Activated CD4-positive, alpha-beta T cell treated with anti-CD3 and anti-CD28 coated beads for 36 hours (primary cell): ENCODE data around the gene ADIPOQ. TPM values are rescaled to one million over a fixed set of nuclear protein-coding genes. Genes with fewer than 3 reads are reported as not detected.

Source experiments
- ATAC-seq: fragments of 200-7000 bp; cut with Tn5 transposase; one replicate; pipeline ENCODE4 v1.10.0; 2021; ENCODE audit warnings: mild to moderate bottlenecking, moderate library complexity
- CTCF ChIA-PET: fragments of 350-600 bp; sonication (Branson Sonifier 250); formaldehyde crosslinking; loops from one replicate; lab custom pipeline; 2021; ENCODE audit warnings: antibody characterized with exemption; lab: Charles Lee
- POLR2A ChIA-PET: fragments of 350-600 bp; sonication (Branson Sonifier 250); formaldehyde crosslinking; loops from one replicate; lab custom pipeline; 2021; ENCODE audit warnings: antibody characterized with exemption, inconsistent platforms; lab: Charles Lee
- DNase-seq: peaks from one replicate; pipeline ENCODE4 v3.0.0-alpha.2; 2020
- H3K27ac Mint-ChIP-seq: one replicate; pipeline ENCODE4 v1.8.0; 2021; ENCODE audit warnings: mixed read lengths
- H3K27me3 Mint-ChIP-seq: one replicate; pipeline ENCODE4 v1.8.0; 2021; ENCODE audit warnings: mixed read lengths
- H3K36me3 Mint-ChIP-seq: one replicate; pipeline ENCODE4 v1.8.0; 2021; ENCODE audit warnings: low read depth, mixed read lengths
- H3K4me1 Mint-ChIP-seq: one replicate; pipeline ENCODE4 v1.8.0; 2021; ENCODE audit warnings: mixed read lengths
- H3K4me3 Mint-ChIP-seq: one replicate; pipeline ENCODE4 v1.8.0; 2021; ENCODE audit warnings: mild to moderate bottlenecking, moderate library complexity, mixed read lengths
- H3K9me3 Mint-ChIP-seq: one replicate; pipeline ENCODE4 v1.8.0; 2021; ENCODE audit warnings: low read depth, mixed read lengths
- intact Hi-C, 2 experiments: fragments of 100-400 bp; cut with DNase I in 1 of 2; cut with micrococcal nuclease in 1 of 2; formaldehyde crosslinking; loops; one replicate each; pipeline versions ENCODE4 v1.14.2 to v1.15.1; 2022 to 2024; cut with DNase I, micrococcal nuclease
- total RNA-seq, 2 experiments: library from RNA; stranded (reverse); gene quantifications; one replicate each; pipeline ENCODE4 v1.2.3, GENCODE V29; 2021

ADIPOQ gene
- total RNA-seq, 2 experiments from 2014 or later, result not detected

DNA sequence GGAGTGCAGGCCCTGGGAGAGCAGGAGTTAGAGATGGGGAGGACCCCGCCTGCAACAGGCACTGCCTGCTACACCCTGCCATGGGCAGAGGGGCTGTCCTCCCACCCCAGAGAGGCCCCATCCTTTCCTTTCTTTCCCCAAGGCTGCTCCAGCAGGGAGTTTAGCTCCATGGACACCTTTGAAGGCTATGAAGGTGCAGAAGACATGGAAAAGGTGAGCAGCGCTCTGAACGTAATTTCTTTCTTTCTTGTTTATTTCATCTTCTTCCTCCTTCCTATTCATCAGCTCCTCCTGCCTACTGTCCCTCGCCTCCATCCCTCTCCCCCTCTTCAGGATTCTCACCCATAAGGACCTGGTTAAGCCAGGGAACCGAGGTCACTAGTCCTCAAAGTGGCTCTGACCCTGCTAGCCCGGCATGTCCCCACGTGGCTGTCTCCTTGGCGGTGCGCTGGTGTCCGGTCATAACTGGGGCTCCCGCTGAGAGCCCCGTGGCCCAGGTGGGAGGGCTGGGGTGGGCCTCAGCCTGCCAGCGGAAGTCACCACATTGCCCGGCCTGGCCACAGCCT is 16.0 kb upstream of the ADIPOQ start:
- CTCF ChIA-PET, result interaction anchor here (0.6 to 1.9 kb wide), 9 partner anchors 23 to 345 kb away, joined by 3 to 6 read pairs (median 3); partner anchors contain the start of gene RPL39L
- intact Hi-C loops, result loop anchor here (1.0 to 10.0 kb wide), 6 partner anchors 20 to 572 kb away; partner anchors contain the start of genes DNAJB11 (in 1 of the 2), EIF4A2 (in 1 of the 2), RFC4 (in 1 of the 2) and RPL39L (in 1 of the 2)
- H3K27ac Mint-ChIP-seq, result peak overlapping the region; percentile 61
- ATAC-seq, result peak; percentile 6
- peak; percentile 44 for DNase-seq
- peaks cover 26% of the 10 kb centered on the region for H3K27me3 Mint-ChIP-seq
- POLR2A ChIA-PET, result interaction anchor here (1.5 kb wide), 1 partner anchor 43 kb away, joined by 7 read pairs; the partner anchor contains the start of gene EIF4A2
- peaks cover 2% of the 10 kb centered on the region for H3K36me3 Mint-ChIP-seq
- H3K9me3 Mint-ChIP-seq, result no peaks in the 10 kb centered on the region
- H3K4me1 Mint-ChIP-seq, result peaks cover 23% of the 10 kb centered on the region
- peak overlapping the region; percentile 82 for H3K4me3 Mint-ChIP-seq

DNA sequence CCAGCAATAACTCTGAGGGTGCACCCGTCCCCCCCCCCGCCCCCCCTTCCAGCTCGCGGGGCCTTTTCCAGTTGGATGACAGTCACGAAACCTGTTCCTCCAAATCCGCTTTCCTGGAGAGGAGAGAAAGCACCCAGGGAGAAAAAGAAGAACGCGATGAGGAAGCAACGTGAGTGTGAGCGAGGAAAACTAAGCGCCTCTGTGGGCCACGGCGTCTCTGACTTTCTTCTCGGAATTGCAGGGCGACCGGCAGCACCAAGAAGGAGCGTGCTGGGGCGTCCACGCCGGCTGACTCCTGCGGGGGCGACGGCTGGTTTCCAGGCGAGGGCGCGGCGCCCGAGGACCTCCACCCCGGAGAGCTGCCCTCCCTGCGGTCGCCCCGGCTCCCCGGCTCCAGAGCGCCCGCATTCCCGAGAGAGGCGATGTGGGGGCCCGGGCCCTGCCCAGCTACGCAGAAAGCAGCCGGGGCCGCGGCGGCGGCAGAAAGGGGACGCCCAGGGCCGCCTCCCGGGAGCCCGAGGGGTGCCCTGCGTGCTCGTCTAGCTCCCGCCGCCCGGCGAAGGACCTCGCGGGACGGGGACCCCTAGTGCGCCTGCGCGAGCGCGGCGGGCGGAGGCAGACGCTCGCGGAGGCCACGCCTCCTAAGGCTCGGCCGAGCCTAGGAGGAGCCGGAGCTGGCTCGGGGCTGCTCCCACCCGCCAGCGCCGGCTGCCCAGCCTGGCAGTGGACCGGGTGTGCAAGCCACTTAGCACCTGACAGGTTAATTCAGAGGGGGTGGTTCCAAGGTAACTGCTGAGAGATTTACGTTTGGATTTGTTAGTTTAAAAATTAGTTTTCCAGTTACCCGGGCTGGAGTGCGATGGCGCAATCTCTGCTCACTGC is 15.3 kb upstream of the ADIPOQ start:
- H3K36me3 Mint-ChIP-seq, result peaks cover 2% of the 10 kb centered on the region
- intact Hi-C loops, result loop anchor here (1.0 to 10.0 kb wide), 11 partner anchors 20 to 572 kb away; partner anchors contain the start of genes RFC4 (in 2 of the 2), DNAJB11 (in 1 of the 2), EIF4A2 (in 1 of the 2) and RPL39L (in 1 of the 2)
- POLR2A ChIA-PET, result interaction anchor here (1.0 to 1.5 kb wide), 4 partner anchors 44 to 312 kb away, joined by 3 to 7 read pairs (median 4); partner anchors contain the start of genes EIF4A2 and RPL39L
- DNase-seq (peak; percentile 91), ATAC-seq (peak; percentile 83)
- H3K4me1 Mint-ChIP-seq, result peaks cover 23% of the 10 kb centered on the region
- H3K9me3 Mint-ChIP-seq, result no peaks in the 10 kb centered on the region
- no peak overlapping the region for H3K27ac Mint-ChIP-seq
- peak overlapping the region; percentile 82 for H3K4me3 Mint-ChIP-seq
- peaks cover 31% of the 10 kb centered on the region for H3K27me3 Mint-ChIP-seq
- CTCF ChIA-PET, result interaction anchor here (0.6 to 1.9 kb wide), 10 partner anchors 22 to 356 kb away, joined by 3 to 8 read pairs (median 4); partner anchors contain the start of gene RPL39L

GRCh38 chr3:186828340-186828739 is 14.2 kb upstream of the ADIPOQ start:
- DNase-seq (no peak), ATAC-seq (no peak)
- Mint-ChIP-seq H3K27me3 (peaks cover 34% of the 10 kb centered on the region), H3K27ac (no peak overlapping the region), H3K4me1 (peaks cover 23% of the 10 kb centered on the region), H3K36me3 (peaks cover 2% of the 10 kb centered on the region), H3K9me3 (no peaks in the 10 kb centered on the region), H3K4me3 (no peak overlapping the region)
- ChIA-PET POLR2A (interaction anchor here (0.6 kb wide), 1 partner anchor 22 kb away, joined by 3 read pairs; no protein-coding TSS in a partner anchor), CTCF (interaction anchor here (0.6 to 1.1 kb wide), 4 partner anchors 21 to 337 kb away, joined by 3 to 8 read pairs (median 4); no protein-coding TSS in a partner anchor)
- intact Hi-C loops, result loop anchor here in 1 of 2 experiments (10.0 kb wide), 1 partner anchor 574 kb away; no protein-coding TSS in a partner anchor

DNA sequence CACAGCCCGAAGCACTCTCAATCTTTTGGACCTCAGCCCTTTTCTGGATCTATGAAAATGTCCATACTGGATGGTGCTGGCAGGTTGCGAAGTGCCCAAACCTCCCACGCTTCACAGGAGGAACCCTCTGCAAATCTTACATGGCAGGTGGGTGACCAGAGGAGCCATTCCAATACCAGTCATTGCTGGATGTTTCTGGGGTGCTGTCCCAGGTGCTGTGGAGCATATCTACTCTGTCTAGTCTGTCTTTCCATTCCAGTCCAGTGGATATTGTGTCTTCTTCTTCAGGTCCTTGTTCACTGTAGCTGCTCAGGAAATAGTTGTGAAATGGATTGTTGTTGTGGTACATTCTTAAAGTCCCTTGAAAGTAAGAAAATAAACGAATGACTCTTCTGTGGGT is 10.7 kb upstream of the ADIPOQ start:
- H3K27me3 Mint-ChIP-seq, result peaks cover 29% of the 10 kb centered on the region
- ChIA-PET CTCF (no interaction called here), POLR2A (no interaction called here)
- peaks cover 4% of the 10 kb centered on the region for H3K4me1 Mint-ChIP-seq
- no peaks in the 10 kb centered on the region for H3K36me3 Mint-ChIP-seq
- ATAC-seq (no peak), DNase-seq (no peak)
- no peak overlapping the region for H3K27ac Mint-ChIP-seq
- intact Hi-C loops, result no loop called here
- no peaks in the 10 kb centered on the region for H3K9me3 Mint-ChIP-seq
- no peak overlapping the region for H3K4me3 Mint-ChIP-seq

DNA sequence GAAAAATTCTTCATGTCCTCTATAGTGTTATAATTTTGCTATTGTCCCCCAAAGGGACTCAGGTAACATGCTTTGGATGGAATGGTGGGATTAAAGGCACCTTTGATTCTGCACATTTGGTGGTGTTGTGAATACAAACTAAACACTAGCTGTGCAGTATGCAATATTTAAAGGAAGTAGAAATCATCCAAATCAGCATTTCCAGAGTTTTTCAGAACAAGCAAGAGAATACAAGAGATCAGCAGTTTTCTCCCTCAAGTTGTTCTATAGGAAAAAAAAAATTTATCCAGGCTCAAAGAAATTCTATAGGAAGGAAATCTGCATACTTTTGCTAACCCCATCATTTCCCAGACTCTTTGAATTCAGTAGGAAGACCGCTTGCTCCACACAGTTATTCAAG is 10.2 kb upstream of the ADIPOQ start:
- H3K4me3 Mint-ChIP-seq, result no peak overlapping the region
- ATAC-seq (no peak), DNase-seq (no peak)
- H3K4me1 Mint-ChIP-seq, result peaks cover 4% of the 10 kb centered on the region
- CTCF ChIA-PET, result no interaction called here
- intact Hi-C loops, result no loop called here
- H3K9me3 Mint-ChIP-seq, result no peaks in the 10 kb centered on the region
- peaks cover 29% of the 10 kb centered on the region for H3K27me3 Mint-ChIP-seq
- H3K27ac Mint-ChIP-seq, result no peak overlapping the region
- no peaks in the 10 kb centered on the region for H3K36me3 Mint-ChIP-seq
- POLR2A ChIA-PET, result no interaction called here

DNA sequence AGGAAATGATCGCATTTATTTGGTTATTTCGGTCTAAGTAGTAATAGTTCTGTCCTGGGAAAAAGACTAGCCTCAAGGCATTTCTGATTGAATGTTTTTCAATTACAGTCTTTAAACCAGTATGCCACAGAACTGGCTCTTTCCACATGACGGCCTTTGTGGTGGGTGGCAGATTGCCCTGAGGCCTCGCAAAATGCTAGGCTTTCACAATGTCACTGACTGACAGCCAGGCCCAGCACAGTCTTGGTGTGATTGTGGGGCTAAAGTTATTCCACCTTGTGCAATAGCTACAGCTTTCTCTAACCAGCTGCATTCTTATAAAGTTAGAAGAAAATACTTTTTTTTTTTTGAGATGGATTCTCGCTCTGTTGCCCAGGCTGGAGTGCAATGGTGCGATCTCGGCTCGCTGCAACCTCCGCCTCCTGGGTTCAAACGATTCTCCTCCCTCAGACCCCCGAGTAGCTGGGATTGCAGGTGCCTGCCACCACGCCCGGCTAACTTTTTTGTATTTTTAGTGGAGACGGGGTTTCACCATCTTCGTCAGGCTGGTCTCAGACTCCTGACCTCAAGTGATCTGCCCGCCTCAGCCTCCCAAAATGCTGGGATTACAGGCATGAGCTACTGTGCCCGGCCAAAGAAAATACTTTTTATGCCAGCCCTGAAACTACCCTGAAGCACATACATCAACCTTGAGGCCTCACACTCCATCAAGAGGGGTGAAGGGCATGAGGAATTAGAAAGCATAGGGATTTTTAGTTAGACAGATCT is 2.5 kb upstream of the ADIPOQ start:
- Mint-ChIP-seq H3K27me3 (peaks cover 5% of the 10 kb centered on the region), H3K36me3 (no peaks in the 10 kb centered on the region), H3K4me3 (no peak overlapping the region), H3K4me1 (no peaks in the 10 kb centered on the region), H3K27ac (no peak overlapping the region), H3K9me3 (no peaks in the 10 kb centered on the region)
- intact Hi-C loops, result no loop called here
- no peak for DNase-seq
- no peak for ATAC-seq
- ChIA-PET CTCF (interaction anchor here (0.6 to 2.9 kb wide), 2 partner anchors 10 to 55 kb away, joined by 3 to 8 read pairs; no protein-coding TSS in a partner anchor), POLR2A (no interaction called here)

GRCh38 chr3:186841620-186842019 is 890 bp upstream of the ADIPOQ start:
- no peaks in the 10 kb centered on the region for H3K4me1 Mint-ChIP-seq
- no peak for ATAC-seq
- intact Hi-C loops, result no loop called here
- H3K27ac Mint-ChIP-seq, result no peak overlapping the region
- DNase-seq, result no peak
- ChIA-PET POLR2A (no interaction called here), CTCF (interaction anchor here (1.0 kb wide), 1 partner anchor 148 kb away, joined by 3 read pairs; no protein-coding TSS in a partner anchor)
- H3K9me3 Mint-ChIP-seq, result no peaks in the 10 kb centered on the region
- no peak overlapping the region for H3K4me3 Mint-ChIP-seq
- H3K36me3 Mint-ChIP-seq, result no peaks in the 10 kb centered on the region
- H3K27me3 Mint-ChIP-seq, result peaks cover 7% of the 10 kb centered on the region

- POLR2A ChIA-PET, result no interaction called here
- ATAC-seq (no peak), DNase-seq (no peak)
- H3K4me1 Mint-ChIP-seq, result no peaks in the 10 kb centered on the region
- no peak overlapping the region for H3K4me3 Mint-ChIP-seq
- CTCF ChIA-PET, result no interaction called here
- H3K9me3 Mint-ChIP-seq, result no peaks in the 10 kb centered on the region
- H3K36me3 Mint-ChIP-seq, result no peaks in the 10 kb centered on the region
- intact Hi-C loops, result no loop called here
- H3K27me3 Mint-ChIP-seq, result peaks cover 9% of the 10 kb centered on the region
- no peak overlapping the region for H3K27ac Mint-ChIP-seq
Measured at GRCh38 chr3:186843039-186843432, 526 bp downstream of the ADIPOQ start.

DNA sequence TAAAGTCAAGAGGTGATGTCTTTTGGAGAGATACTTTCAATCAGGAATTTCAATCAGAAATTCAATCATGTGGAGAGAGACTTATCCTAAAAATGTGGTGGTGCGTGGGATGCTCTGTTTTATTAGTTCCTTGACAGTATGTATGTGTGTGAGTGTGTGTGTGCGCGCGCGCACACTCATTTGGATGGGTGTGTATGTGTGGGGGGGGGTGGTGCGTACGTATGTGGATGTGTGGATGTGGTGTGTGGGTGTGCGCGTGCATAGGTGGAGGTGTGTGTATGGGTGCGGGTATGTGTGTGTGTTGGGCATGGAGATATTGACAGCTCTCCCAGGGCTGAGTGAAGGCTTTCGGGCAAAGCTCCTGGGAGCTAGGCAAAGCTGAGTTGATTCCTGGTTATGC is 2.4 kb downstream of the ADIPOQ start:
- ATAC-seq (no peak), DNase-seq (no peak)
- intact Hi-C loops, result loop anchor here in 1 of 2 experiments (5.0 kb wide), 2 partner anchors 37 to 182 kb away; no protein-coding TSS in a partner anchor
- no peaks in the 10 kb centered on the region for H3K9me3 Mint-ChIP-seq
- H3K27me3 Mint-ChIP-seq, result peaks cover 9% of the 10 kb centered on the region
- no peak overlapping the region for H3K27ac Mint-ChIP-seq
- ChIA-PET CTCF (interaction anchor here (0.7 kb wide), 1 partner anchor 110 kb away, joined by 3 read pairs; no protein-coding TSS in a partner anchor), POLR2A (interaction anchor here (0.6 kb wide), 1 partner anchor 868 kb away, joined by 4 read pairs; no protein-coding TSS in a partner anchor)
- H3K36me3 Mint-ChIP-seq, result no peaks in the 10 kb centered on the region
- H3K4me3 Mint-ChIP-seq, result no peak overlapping the region
- H3K4me1 Mint-ChIP-seq, result peaks cover 7% of the 10 kb centered on the region

DNA sequence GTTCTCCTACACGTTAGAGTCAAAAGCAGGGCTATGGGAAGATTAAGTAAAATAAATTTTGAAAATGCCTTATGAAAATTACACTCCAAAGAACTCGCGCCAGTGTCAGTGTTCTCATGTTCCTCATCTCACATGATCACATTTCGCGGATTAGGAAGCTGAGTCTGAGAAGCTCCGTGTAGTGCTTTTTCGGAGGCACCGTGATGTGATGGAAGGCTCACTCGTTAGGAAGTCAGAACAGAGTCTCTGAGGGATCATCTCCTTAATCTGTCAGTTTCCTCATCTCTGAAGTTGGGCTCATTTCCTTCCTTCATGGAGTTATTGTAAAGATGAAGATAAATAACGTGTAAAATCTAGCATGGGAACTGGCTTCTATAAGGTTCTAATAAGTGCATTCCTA is 3.2 kb downstream of the ADIPOQ start:
- H3K27ac Mint-ChIP-seq, result no peak overlapping the region
- peaks cover 9% of the 10 kb centered on the region for H3K4me1 Mint-ChIP-seq
- CTCF ChIA-PET, result interaction anchor here (0.6 to 5.7 kb wide), 3 partner anchors 110 to 962 kb away, joined by 3 to 69 read pairs (median 3); no protein-coding TSS in a partner anchor
- ATAC-seq (no peak), DNase-seq (no peak)
- no peak overlapping the region for H3K4me3 Mint-ChIP-seq
- H3K27me3 Mint-ChIP-seq, result peaks cover 9% of the 10 kb centered on the region
- intact Hi-C loops, result loop anchor here in 1 of 2 experiments (5.0 kb wide), 2 partner anchors 37 to 182 kb away; no protein-coding TSS in a partner anchor
- no peaks in the 10 kb centered on the region for H3K9me3 Mint-ChIP-seq
- H3K36me3 Mint-ChIP-seq, result no peaks in the 10 kb centered on the region
- POLR2A ChIA-PET, result interaction anchor here (0.6 kb wide), 1 partner anchor 869 kb away, joined by 4 read pairs; no protein-coding TSS in a partner anchor
